HCT116 (cell line): ENCODE data around the gene ALOX12B. TPM values are rescaled to one million over a fixed set of nuclear protein-coding genes. Genes with fewer than 3 reads are reported as not detected.

Experiments
- ATAC-seq: fragments of 200-7000 bp; cut with Tn5 transposase; 2 replicates; pipeline ENCODE4 v1.9.1; 2020; ENCODE audit warnings: mild to moderate bottlenecking, moderate library complexity
- Bru-seq: library from RNA; stranded (reverse); fragments of 400-500 nt; gene quantifications from one replicate; lab custom pipeline; 2021; lab: Mats Ljungman, UMichigan
- BruChase-seq, 2 experiments: library from RNA; stranded (reverse); fragments of 400-500 nt; gene quantifications; one replicate each; lab custom pipeline; 2021; lab: Mats Ljungman, UMichigan
- BruUV-seq: library from RNA; stranded (reverse); fragments of 400-500 nt; replicated peaks from 2 replicates; lab custom pipeline; 2021; lab: Mats Ljungman, UMichigan
- CTCF ChIA-PET: fragments of 300-600 bp; sonication (Branson Sonifier 250); formaldehyde crosslinking; loops from one replicate; lab custom pipeline; 2021; ENCODE audit warnings: antibody characterized with exemption; lab: Charles Lee
- POLR2A ChIA-PET: fragments of 300-600, 350-600 bp; sonication (Branson Sonifier 250); formaldehyde crosslinking; loops from one replicate; lab custom pipeline; 2021; ENCODE audit warnings: antibody characterized with exemption; lab: Charles Lee
- RAD21 ChIA-PET, 2 experiments: fragments of 300-600 bp; sonication (Branson Sonifier 250); formaldehyde crosslinking; loops; one replicate each; lab custom pipeline; 2023; ENCODE audit warnings: low total read pairs in 2 of 2; ENCODE audit not compliant: uncharacterized antibody in 2 of 2, unreplicated experiment in 2 of 2, low non-redundant PET in 1 of 2; lab: Charles Lee
- DNase-seq: peaks from one replicate; pipeline ENCODE4 v3.0.0-alpha.2; 2010; ENCODE audit warnings: low read depth, low spot score
- H2AFZ ChIP-seq: fragments of 200-600 bp; shearing (Covaris generic), sonication (generic); 2 replicates; pipeline ENCODE4 v1.6.1; 2017; ENCODE audit warnings: low read depth, mixed run types, mixed read lengths, antibody characterized with exemption, low read length; ENCODE audit not compliant: poor library complexity, severe bottlenecking
- H3K27ac ChIP-seq: 2 replicates; pipeline ENCODE4 v1.5.1; 2012; ENCODE audit warnings: low read depth, low read length
- H3K27me3 ChIP-seq: fragments of 200-600 bp; sonication (generic); 2 replicates; pipeline ENCODE4 v1.6.1; 2016; ENCODE audit warnings: mixed run types, low read length, mixed read lengths; ENCODE audit not compliant: insufficient read depth
- H3K36me3 ChIP-seq, 2 experiments: fragments of 200-500 bp in 1 of 2; fragments of 200-600 bp in 1 of 2; sonication (Bioruptor generic) in 1 of 2; sonication (generic) in 1 of 2; 2 replicates each; pipeline versions ENCODE4 v1.5.1 to v1.6.1; 2014 to 2016; ENCODE audit warnings: low read length in 2 of 2, inconsistent platforms in 1 of 2, mixed read lengths in 1 of 2, mixed run types in 1 of 2; ENCODE audit not compliant: insufficient read depth in 2 of 2, control insufficient read depth in 1 of 2
- H3K4me1 ChIP-seq, 2 experiments: fragments of 200-600 bp in 1 of 2; sonication (generic) in 1 of 2; 2 replicates each; pipeline versions ENCODE4 v1.5.1 to v1.6.1; 2012 to 2017; ENCODE audit warnings: low read length in 2 of 2, inconsistent platforms in 1 of 2, mild to moderate bottlenecking in 1 of 2, mixed read lengths in 1 of 2, mixed run types in 1 of 2, moderate library complexity in 1 of 2; ENCODE audit not compliant: insufficient read depth in 2 of 2, control insufficient read depth in 1 of 2
- H3K4me2 ChIP-seq: fragments of 200-600 bp; sonication (generic); 2 replicates; pipeline ENCODE4 v1.6.1; 2017; ENCODE audit warnings: mixed run types, low read length, mixed read lengths
- H3K4me3 ChIP-seq, 2 experiments: fragments of 200-600 bp in 1 of 2; sonication (generic) in 1 of 2; replicated peaks in 1 of 2; 2 replicates each; pipeline ENCODE4 v1.5.1; 2011 to 2016; ENCODE audit warnings: low read length in 2 of 2, control low read depth in 1 of 2, low read depth in 1 of 2, mild to moderate bottlenecking in 1 of 2, mixed read lengths in 1 of 2, mixed run types in 1 of 2
- H3K79me2 ChIP-seq: fragments of 200-600 bp; sonication (generic); 2 replicates; pipeline ENCODE4 v1.6.1; 2017; ENCODE audit warnings: mild to moderate bottlenecking, mixed run types, low read length, moderate library complexity, mixed read lengths; ENCODE audit not compliant: insufficient read depth
- H3K9ac ChIP-seq: fragments of 200-600 bp; sonication (generic); 2 replicates; pipeline ENCODE4 v1.6.1; 2016; ENCODE audit warnings: low read length, mixed read lengths
- H3K9me2 ChIP-seq: fragments of 200-600 bp; sonication (generic), shearing (Covaris generic); 2 replicates; pipeline ENCODE4 v1.6.1; 2017; ENCODE audit warnings: mixed run types, mild to moderate bottlenecking, moderate library complexity; ENCODE audit not compliant: insufficient read depth
- H3K9me3 ChIP-seq, 2 experiments: fragments of 200-500 bp in 1 of 2; fragments of 200-600 bp in 1 of 2; sonication (Bioruptor generic) in 1 of 2; sonication (generic) in 1 of 2; 2 replicates each; pipeline ENCODE4 v1.6.1; 2014 to 2017; ENCODE audit warnings: low read length in 2 of 2, mixed read lengths in 2 of 2, inconsistent platforms in 1 of 2, low read depth in 1 of 2, mild to moderate bottlenecking in 1 of 2, mixed run types in 1 of 2, moderate library complexity in 1 of 2; ENCODE audit not compliant: control insufficient read depth in 1 of 2, insufficient read depth in 1 of 2
- H4K20me1 ChIP-seq: fragments of 200-600 bp; sonication (generic), shearing (Covaris generic); 2 replicates; pipeline ENCODE4 v1.6.1; 2017; ENCODE audit warnings: mixed run types, mild to moderate bottlenecking, moderate library complexity; ENCODE audit not compliant: insufficient read depth
- CBX3 ChIP-seq: IDR thresholded peaks from 2 replicates; pipeline ENCODE4 v1.6.1; 2012; ENCODE audit warnings: low read depth
- POLR2A ChIP-seq: IDR thresholded peaks from 2 replicates; pipeline ENCODE4 v1.7.0; 2011; ENCODE audit warnings: borderline replicate concordance; ENCODE audit not compliant: insufficient read depth, insufficient read length; ENCODE audit errors: extremely low read depth
- RAD21 ChIP-seq: IDR thresholded peaks from 2 replicates; pipeline ENCODE4 v1.6.1; 2012; ENCODE audit warnings: low read depth, mild to moderate bottlenecking
- SP1 ChIP-seq: IDR thresholded peaks from 2 replicates; pipeline ENCODE4 v1.6.1; 2012; ENCODE audit warnings: low read depth
- SRF ChIP-seq: IDR thresholded peaks from 2 replicates; pipeline ENCODE4 v1.6.1; 2012; ENCODE audit warnings: low read depth
- TCF7L2 ChIP-seq: IDR thresholded peaks from 2 replicates; pipeline ENCODE4 v1.7.0; 2011; ENCODE audit warnings: borderline replicate concordance, inconsistent platforms; ENCODE audit not compliant: insufficient read depth, insufficient read length; ENCODE audit errors: extremely low read depth
- intact Hi-C: fragments of 100-400 bp; cut with micrococcal nuclease; formaldehyde crosslinking; loops from 2 replicates; pipeline ENCODE4 v1.10.0; 2022
- long read RNA-seq: library from polyadenylated mRNA; unstranded; transcript quantifications from one replicate; pipeline ENCODE4 v2.0.0, GENCODE V29; 2021; ENCODE audit not compliant: unreplicated experiment
- polyA plus RNA-seq: library from polyadenylated mRNA; unstranded; fragments of >200 nt; gene quantifications from 2 replicates; pipeline ENCODE4 v1.2.1, GENCODE V29; 2012; ENCODE audit warnings: missing spikeins
- total RNA-seq: library from RNA; stranded (reverse); gene quantifications from one replicate; pipeline ENCODE4 v1.2.1, GENCODE V29; 2021; ENCODE audit not compliant: unreplicated experiment
- TF ChIP-seq, protein P1 (sequence below): IDR thresholded peaks from 2 replicates; pipeline ENCODE4 v1.6.1; 2011; ENCODE audit warnings: mild to moderate bottlenecking, low read length, moderate library complexity; ENCODE audit not compliant: insufficient replicate concordance; ENCODE audit errors: extremely low read depth
- TF ChIP-seq, protein P2 (sequence below): IDR thresholded peaks from 2 replicates; pipeline ENCODE4 v1.6.1; 2012

ALOX12B gene
- 3.8 TPM for total RNA-seq
- polyA plus RNA-seq = 3.8 and 4.7 TPM in 2 replicates
- Bru-seq, nascent RNA = percentile 30 among the genes with signal in this experiment
- percentile 29 among the genes with signal in this experiment for BruChase-seq, experiment 1, labeled RNA remaining after a 6-hour chase
- BruChase-seq, experiment 2, labeled RNA remaining after a 2-hour chase = percentile 26 among the genes with signal in this experiment
- long read RNA-seq, partial matches to known transcripts = 2 of 3 reads
- long read RNA-seq, other reads (novel, unspliced or antisense) = 0 of 3 reads

DNA sequence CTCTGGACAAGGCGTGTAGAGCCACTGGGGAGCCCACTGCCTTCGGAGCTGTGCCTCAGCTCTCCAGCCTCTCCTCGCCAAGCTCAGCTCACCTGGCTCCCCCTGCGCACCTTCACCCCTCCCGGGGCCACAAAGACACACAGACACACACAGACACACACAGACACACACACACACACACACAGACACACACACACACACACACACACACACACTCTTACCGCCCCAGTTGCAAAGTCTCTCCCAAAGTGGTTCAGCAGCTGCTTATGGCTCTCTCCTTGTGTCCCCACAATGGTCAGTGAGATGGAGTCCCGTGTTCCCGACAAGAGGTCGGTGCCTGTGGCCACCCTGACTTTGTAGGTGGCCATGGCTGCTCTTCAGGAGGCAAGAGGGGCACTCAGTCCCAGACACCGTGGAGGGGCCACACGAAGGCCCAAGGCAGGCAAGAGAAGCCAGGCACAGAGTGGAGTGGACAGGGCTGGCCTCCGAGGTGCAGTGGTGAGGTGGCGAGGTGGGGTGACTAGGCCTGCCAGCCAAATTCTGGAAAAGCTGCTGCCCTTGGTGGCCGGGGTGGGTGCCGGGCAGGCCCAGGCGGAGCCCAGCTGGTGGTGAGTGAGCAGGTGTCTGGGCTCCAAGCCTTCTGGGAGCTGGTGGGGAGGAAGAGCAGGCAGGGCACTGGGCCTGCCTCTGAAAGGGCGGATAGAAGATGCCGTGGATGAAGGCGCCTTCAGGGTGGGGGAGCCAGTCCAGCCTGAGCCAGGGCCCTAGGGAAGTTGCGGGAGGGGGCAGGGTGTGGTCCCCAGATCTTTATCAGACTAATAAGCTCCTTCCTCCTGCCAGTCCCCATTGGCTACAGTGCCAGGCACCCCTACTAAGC, at the start of gene ALOX12B:
Gene ALOX12B, minus strand, starts transcription at position 642 of the 877 bp plus-strand sequence. Its CDS starts 274 bp downstream, at position 368.
- Histone ChIP-seq H3K9me2 (no peaks in the 10 kb centered on the region), H3K9me3 (no peaks in the 10 kb centered on the region), H3K27ac (peak within 1 kb of the TSS; percentile 26; the same call in 1 of the 2 replicates), H3K27me3 (no peaks in the 10 kb centered on the region), H3K36me3 (no peaks in the 10 kb centered on the region), H4K20me1 (no peaks in the 10 kb centered on the region), H2AFZ (no peak within 1 kb of the TSS), H3K4me1 (peaks cover 2 to 8% of the 10 kb centered on the region in 2 experiments; a peak in 2 of 4 replicates), H3K4me3 (no peak within 1 kb of the TSS), H3K4me2 (no peak within 1 kb of the TSS), H3K9ac (no peak within 1 kb of the TSS), H3K79me2 (no peaks in the 10 kb centered on the region)
- peak; percentile 28; the same call in 1 of the 2 replicates for ATAC-seq
- DNase-seq = no peak
- no TSS peak for BruUV-seq
- intact Hi-C loops = no loop called here
- TF ChIP-seq, protein P1, sequence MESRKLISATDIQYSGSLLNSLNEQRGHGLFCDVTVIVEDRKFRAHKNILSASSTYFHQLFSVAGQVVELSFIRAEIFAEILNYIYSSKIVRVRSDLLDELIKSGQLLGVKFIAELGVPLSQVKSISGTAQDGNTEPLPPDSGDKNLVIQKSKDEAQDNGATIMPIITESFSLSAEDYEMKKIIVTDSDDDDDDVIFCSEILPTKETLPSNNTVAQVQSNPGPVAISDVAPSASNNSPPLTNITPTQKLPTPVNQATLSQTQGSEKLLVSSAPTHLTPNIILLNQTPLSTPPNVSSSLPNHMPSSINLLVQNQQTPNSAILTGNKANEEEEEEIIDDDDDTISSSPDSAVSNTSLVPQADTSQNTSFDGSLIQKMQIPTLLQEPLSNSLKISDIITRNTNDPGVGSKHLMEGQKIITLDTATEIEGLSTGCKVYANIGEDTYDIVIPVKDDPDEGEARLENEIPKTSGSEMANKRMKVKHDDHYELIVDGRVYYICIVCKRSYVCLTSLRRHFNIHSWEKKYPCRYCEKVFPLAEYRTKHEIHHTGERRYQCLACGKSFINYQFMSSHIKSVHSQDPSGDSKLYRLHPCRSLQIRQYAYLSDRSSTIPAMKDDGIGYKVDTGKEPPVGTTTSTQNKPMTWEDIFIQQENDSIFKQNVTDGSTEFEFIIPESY = no peak
- TF ChIP-seq RAD21 (no peak), TCF7L2 (no peak), CBX3 (no peak), POLR2A (no peak), SRF (no peak), SP1 (no peak)
- TF ChIP-seq, protein P2, sequence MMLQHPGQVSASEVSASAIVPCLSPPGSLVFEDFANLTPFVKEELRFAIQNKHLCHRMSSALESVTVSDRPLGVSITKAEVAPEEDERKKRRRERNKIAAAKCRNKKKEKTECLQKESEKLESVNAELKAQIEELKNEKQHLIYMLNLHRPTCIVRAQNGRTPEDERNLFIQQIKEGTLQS = no peak
- POLR2A ChIA-PET = interaction anchor here (0.7 to 2.1 kb wide), 2 partner anchors 8 to 290 kb away, joined by 5 to 7 read pairs; no protein-coding TSS in a partner anchor
- CTCF ChIA-PET = interaction anchor here (0.9 to 1.2 kb wide), 2 partner anchors 8 to 14 kb away, joined by 3 to 5 read pairs; no protein-coding TSS in a partner anchor
- RAD21 ChIA-PET = no interaction called here
